GM19023 (cell line): ENCODE measurements around the gene DDX49.

ENCODE experiments used
- ATAC-seq: cut with Tn5 transposase; IDR thresholded peaks from one replicate; pipeline ENCODE4 v1.9.1; 2021; ENCODE audit warnings: mild to moderate bottlenecking, moderate library complexity; ENCODE audit not compliant: unreplicated experiment

Gene DDX49

GRCh38 chr19:18919086-18919899 lies at the start of gene DDX49, which contains the start of gene COPE:
DDX49 (plus strand) TSS chr19:18919715; CDS start chr19:18919742, 27 bp downstream.
COPE (minus strand) TSS chr19:18919387; CDS start chr19:18919348, 39 bp downstream.
- ATAC-seq, result peak; percentile 93

GRCh38 chr19:18869781-18870530 lies 49.6 kb upstream of the DDX49 start:
- no peak for ATAC-seq

- no peak for ATAC-seq
Measured at GRCh38 chr19:18870531-18871172, 48.9 kb upstream of the DDX49 start.

- no peak for ATAC-seq
Measured at GRCh38 chr19:18871543-18871942, 48.0 kb upstream of the DDX49 start.

GRCh38 chr19:18875726-18876125 lies 43.8 kb upstream of the DDX49 start:
- ATAC-seq, result no peak

- no peak for ATAC-seq
Measured at GRCh38 chr19:18876865-18877264, 42.6 kb upstream of the DDX49 start.

GRCh38 chr19:18878058-18878797 lies 41.3 kb upstream of the DDX49 start:
- no peak for ATAC-seq

- no peak for ATAC-seq
Measured at GRCh38 chr19:18878858-18879578, 40.5 kb upstream of the DDX49 start.

- ATAC-seq, result no peak
Measured at GRCh38 chr19:18879579-18880373, 39.7 kb upstream of the DDX49 start.

- ATAC-seq, result no peak
Measured at GRCh38 chr19:18881491-18881890, 38.0 kb upstream of the DDX49 start.

GRCh38 chr19:18883526-18884304 lies 35.8 kb upstream of the DDX49 start:
- ATAC-seq, result no peak

GRCh38 chr19:18886972-18887371 lies 32.5 kb upstream of the DDX49 start:
- no peak for ATAC-seq

GRCh38 chr19:18889949-18890745 lies 29.4 kb upstream of the DDX49 start:
- no peak for ATAC-seq

GRCh38 chr19:18893587-18894253 lies 25.8 kb upstream of the DDX49 start:
- ATAC-seq, result no peak

- ATAC-seq, result no peak
Measured at GRCh38 chr19:18894254-18895037, 25.1 kb upstream of the DDX49 start.

- ATAC-seq, result no peak
Measured at GRCh38 chr19:18895038-18895823, 24.3 kb upstream of the DDX49 start.
